Urinary bladder (tissue), 4 donors: ENCODE measurements around the gene NAV2. TPM values are rescaled to one million over a fixed set of nuclear protein-coding genes. Genes with fewer than 3 reads are reported as not detected.

Experiments used
- DNase-seq: peaks from one replicate; pipeline ENCODE4 v3.0.0-alpha.2; 2015; ENCODE audit errors: extremely low spot score
- H3K27ac ChIP-seq: one replicate; pipeline ENCODE4 v1.5.1; 2013; ENCODE audit warnings: low read depth, mild to moderate bottlenecking, moderate library complexity
- H3K36me3 ChIP-seq: one replicate; pipeline ENCODE4 v1.6.1; 2013; ENCODE audit warnings: mild to moderate bottlenecking, moderate library complexity; ENCODE audit not compliant: insufficient read depth
- H3K4me1 ChIP-seq: one replicate; pipeline ENCODE4 v1.6.1; 2013; ENCODE audit warnings: mild to moderate bottlenecking, moderate library complexity; ENCODE audit not compliant: insufficient read depth
- H3K4me3 ChIP-seq: one replicate; pipeline ENCODE4 v1.5.1; 2013; ENCODE audit warnings: low read depth, low read length
- WGBS: extraction: QIAGEN DNeasy Blood & Tissue Kit; methylation state at CpG from one replicate; pipeline ENCODE4 v1.1.7; 2013; 5-methylcytosine and 5-hydroxymethylcytosine counted together
- polyA plus RNA-seq: library from polyadenylated mRNA; stranded (reverse); fragments of 200-250 nt; gene quantifications from one replicate; pipeline ENCODE4 v1.2.3, GENCODE V29; 2013
- total RNA-seq: library from RNA; depleted of rRNA; stranded (reverse); fragments of >200 nt; gene quantifications from one replicate; pipeline ENCODE4 v1.2.3, GENCODE V29; 2014
- donor health status: healthy with polysubstance abuse.
- donor health status: healthy.

Gene NAV2
- total and polyA plus RNA-seq, 2 donors: 7.8 to 10.6 TPM

DNA sequence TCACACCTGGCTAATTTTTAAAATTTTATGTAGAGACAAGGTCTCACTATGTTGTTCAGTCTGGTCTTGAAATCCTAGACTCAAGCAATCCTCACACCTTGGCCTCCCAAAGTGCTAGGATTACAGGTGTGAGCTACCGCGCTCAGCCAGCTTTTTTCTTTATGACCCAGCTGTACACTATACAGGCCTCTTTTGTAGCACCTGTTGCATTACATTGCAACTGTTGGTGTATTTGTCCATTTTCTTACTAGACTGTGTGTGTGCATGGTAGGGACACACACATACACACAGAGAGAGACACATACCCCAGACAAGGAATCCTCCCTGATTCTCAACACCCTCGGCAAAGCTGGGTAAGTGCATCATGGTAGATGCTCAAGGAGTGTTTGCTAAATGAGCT lies 61.7 kb downstream of the NAV2 start:
- no peak for DNase-seq
- H3K4me3 ChIP-seq: no peak overlapping the region
- H3K36me3 ChIP-seq: no peaks in the 10 kb centered on the region
- WGBS: 99% methylated on average over 3 of the region's 3 CpGs
- H3K4me1 ChIP-seq: peaks cover 2% of the 10 kb centered on the region
- H3K27ac ChIP-seq: no peak overlapping the region

DNA sequence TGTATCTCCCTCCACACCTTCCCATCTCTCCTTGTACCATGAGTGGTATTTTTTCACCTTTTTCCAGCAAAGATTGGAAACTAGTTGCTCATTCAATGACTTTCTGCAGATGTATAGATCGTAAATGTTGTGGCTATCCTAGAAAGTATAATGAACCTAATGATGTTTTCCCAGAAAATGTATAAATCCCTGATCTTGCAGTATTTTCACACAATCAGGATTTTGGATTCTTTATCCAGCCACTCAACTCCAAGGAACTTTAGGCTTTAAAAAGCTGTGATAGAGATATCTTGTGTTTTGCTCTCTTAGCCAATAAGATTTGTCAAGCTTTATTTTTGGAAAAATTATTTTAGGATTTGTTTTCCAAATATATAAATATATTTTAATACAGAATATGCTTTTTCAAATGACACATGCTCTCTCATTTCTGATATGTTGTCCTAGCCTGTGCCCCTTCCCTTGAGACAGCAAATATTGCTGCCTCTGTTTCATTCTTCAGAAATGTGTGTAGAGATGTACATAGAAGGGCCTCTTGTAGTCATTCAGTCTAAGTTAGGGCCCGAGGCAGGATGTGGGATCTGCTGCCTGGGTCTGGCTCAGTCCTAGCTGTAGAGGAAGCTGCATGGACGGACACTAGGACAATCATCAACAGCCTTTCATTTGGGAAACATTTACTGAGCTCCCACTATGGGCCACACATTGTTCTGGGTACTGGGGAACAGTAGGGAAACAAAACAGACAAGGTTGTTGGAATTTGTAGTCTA lies 62.4 kb downstream of the NAV2 start:
- H3K4me1 ChIP-seq: peaks cover 2% of the 10 kb centered on the region
- DNase-seq: no peak
- no peak overlapping the region for H3K4me3 ChIP-seq
- H3K36me3 ChIP-seq: no peaks in the 10 kb centered on the region
- no peak overlapping the region for H3K27ac ChIP-seq
- WGBS: 83% methylated on average over 3 of the region's 3 CpGs

DNA sequence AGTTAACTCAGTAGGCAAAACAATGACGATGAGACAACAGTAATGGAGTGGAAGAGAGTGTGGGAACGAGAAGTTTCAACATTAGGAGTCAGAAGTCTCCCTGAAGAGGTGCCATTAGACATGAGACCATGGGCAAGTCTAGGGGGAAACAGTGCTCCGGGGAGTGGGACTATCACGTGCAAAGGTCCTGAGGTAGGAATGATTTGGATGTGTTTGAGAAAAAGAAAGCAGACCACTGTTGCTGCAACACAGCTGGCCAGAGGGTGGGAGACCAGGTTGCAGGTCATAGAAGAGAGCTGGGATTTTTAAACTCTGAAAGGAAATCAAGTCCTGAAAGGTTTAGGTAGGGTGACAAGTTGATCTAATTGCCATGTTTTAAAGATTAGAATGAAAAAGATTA lies 63.0 kb downstream of the NAV2 start:
- peaks cover 2% of the 10 kb centered on the region for H3K4me1 ChIP-seq
- DNase-seq: no peak
- 82% methylated on average over 4 of the region's 4 CpGs for WGBS
- no peaks in the 10 kb centered on the region for H3K36me3 ChIP-seq
- H3K27ac ChIP-seq: no peak overlapping the region
- no peak overlapping the region for H3K4me3 ChIP-seq

DNA sequence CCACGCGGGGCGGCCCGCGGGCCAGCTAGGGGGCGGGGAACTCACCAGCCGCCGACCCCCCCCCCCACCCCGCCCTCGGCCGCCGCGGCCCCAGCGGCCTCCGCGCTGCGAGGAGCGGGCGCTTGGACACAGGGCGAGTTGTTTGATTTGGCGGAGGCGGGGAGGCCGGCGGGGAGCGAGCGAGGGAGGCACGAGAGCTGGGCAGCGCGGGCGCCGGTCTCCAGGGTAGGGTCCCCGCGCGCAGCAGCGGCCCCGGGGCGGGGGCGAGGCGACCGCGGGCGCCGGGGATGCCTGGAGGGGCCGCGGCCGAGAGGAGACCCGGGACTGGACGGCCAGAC lies 64.4 kb downstream of the NAV2 start:
- H3K4me1 ChIP-seq: peaks cover 2% of the 10 kb centered on the region
- no peak for DNase-seq
- H3K36me3 ChIP-seq: no peaks in the 10 kb centered on the region
- H3K27ac ChIP-seq: no peak overlapping the region
- WGBS: under 1% methylated on average over 48 of the region's 48 CpGs
- H3K4me3 ChIP-seq: peak overlapping the region; percentile 48

DNA sequence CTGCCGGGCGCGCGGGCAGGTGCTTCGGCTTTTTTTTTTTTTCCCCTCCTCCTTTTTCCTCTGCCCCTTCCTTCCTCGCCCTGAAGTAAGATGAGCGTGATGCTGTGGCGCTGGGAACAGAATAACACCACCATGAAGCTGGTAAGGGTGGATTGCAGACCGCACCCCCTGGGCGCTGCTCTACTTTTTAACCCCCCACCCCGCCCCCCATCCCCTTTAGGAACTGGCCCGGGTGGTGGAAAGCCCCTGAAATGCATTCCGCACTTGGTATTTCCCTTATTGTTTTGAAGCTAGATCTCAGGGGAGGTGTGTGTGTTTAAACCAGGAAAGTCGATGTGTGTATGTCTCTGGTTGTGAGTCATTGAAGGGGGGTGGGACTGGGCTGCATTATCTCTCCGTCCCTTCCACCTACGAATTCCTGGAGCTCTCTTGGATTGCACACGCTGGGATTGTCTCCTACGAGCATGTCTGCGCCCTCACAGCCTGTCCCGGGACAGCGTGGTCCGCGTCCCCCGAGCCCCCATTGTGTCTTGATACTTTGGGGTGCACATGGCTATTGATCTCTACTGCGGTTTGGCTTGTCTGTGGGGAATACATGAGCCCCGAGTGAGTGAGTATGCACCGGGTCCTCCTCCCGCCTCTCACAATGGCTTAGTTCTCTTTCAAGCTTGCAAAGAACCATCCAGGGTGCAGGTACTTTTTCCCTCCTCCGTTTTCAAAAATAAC lies 64.9 kb downstream of the NAV2 start:
- Histone ChIP-seq H3K4me1 (peaks cover 2% of the 10 kb centered on the region), H3K4me3 (peak overlapping the region; percentile 48), H3K36me3 (no peaks in the 10 kb centered on the region), H3K27ac (no peak overlapping the region)
- no peak for DNase-seq
- 8% methylated on average over 29 of the region's 29 CpGs for WGBS

DNA sequence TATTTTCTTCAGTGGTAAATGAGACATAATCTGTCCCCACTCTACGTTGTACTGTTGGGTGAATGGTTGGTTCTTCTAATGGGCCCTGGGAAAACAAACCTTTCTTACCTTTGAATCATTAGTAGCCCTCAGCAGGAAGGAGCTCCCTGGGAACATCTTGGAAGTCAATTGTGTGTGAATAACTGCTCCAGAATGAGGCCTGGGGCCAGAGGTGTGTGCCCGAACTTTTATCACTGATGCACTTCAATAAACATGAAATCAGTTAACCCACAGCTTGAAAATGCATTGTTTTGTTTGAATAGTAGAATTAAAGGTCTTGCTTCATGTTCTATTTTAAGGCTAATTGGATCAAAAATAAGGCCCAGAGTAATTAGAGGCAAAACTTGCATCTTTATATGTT lies 67.1 kb downstream of the NAV2 start:
- H3K36me3 ChIP-seq: no peaks in the 10 kb centered on the region
- DNase-seq: no peak
- H3K4me3 ChIP-seq: no peak overlapping the region
- H3K27ac ChIP-seq: no peak overlapping the region
- WGBS: 83% methylated on average over 2 of the region's 2 CpGs
- H3K4me1 ChIP-seq: peaks cover 2% of the 10 kb centered on the region

DNA sequence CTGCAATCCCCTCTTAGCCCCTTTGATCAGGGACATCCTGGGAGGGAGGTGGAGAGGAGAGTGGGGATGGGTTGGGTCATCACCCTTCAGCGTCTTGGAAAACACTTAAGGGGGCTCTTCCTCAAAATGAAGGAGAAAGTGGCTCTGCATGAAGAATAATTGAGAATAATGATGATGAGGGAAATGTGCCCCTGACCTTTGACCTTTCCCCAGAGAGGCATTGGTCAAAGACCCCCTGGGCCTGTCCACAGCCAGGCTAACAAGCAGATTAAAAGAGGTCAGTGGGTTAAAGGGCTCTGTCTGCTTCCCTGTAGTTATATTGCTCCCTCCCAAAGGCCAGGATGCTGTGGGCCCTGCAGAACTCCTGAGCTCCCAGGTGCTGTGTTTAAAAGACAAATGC lies 68.7 kb downstream of the NAV2 start:
- H3K36me3 ChIP-seq: no peaks in the 10 kb centered on the region
- DNase-seq: no peak
- peaks cover 2% of the 10 kb centered on the region for H3K4me1 ChIP-seq
- H3K27ac ChIP-seq: no peak overlapping the region
- no peak overlapping the region for H3K4me3 ChIP-seq
- WGBS: 95% methylated on average over 1 of the region's 1 CpG

DNA sequence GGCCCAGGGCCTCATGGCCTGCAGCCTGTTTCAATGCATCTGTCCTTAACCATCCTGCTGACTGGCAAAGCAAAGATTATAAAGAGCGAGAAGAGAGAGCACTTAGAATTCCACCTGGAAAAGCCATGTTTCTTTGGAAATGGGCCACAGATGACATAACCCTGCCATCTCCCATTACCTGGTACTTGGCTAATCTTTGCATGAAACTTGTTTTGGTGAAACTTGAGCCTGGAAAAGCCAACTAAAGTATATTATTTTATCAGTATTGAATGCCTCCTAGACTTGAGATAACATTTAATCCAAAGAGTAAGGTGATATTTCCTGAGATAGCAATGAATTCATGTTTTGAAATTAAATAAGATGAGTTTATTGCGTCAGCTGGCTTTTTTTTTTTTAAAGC lies 72.6 kb downstream of the NAV2 start:
- 95% methylated on average over 2 of the region's 2 CpGs for WGBS
- H3K4me1 ChIP-seq: no peaks in the 10 kb centered on the region

DNA sequence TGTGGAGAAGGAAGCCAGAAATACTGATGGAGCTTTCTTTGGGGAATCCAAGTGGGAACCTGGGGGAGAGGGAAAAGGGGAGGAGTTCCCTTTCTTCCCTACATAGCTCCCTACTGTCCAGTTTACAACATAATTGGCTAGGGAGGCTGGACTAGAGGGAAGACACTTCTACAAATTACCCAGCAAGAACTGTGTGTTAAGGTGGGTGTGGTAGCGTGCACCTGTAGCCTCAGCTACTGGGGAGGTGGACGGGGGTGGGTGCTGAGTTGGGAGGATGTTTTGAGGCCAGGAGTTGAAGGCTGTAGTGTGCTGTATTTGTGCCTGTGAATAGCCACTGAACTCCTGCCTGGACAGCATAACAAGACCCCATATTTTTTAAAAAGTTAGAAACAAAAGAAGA lies 74.0 kb downstream of the NAV2 start:
- H3K27ac ChIP-seq: no peak overlapping the region
- no peak for DNase-seq
- no peaks in the 10 kb centered on the region for H3K4me1 ChIP-seq
- no peaks in the 10 kb centered on the region for H3K36me3 ChIP-seq
- WGBS: 95% methylated on average over 2 of the region's 2 CpGs
- no peak overlapping the region for H3K4me3 ChIP-seq

More for the DNA sequence above, 72.6 kb downstream of the NAV2 start:
- no peak overlapping the region for H3K4me3 ChIP-seq
- H3K27ac ChIP-seq: no peak overlapping the region
- DNase-seq: no peak
- no peaks in the 10 kb centered on the region for H3K36me3 ChIP-seq

DNA sequence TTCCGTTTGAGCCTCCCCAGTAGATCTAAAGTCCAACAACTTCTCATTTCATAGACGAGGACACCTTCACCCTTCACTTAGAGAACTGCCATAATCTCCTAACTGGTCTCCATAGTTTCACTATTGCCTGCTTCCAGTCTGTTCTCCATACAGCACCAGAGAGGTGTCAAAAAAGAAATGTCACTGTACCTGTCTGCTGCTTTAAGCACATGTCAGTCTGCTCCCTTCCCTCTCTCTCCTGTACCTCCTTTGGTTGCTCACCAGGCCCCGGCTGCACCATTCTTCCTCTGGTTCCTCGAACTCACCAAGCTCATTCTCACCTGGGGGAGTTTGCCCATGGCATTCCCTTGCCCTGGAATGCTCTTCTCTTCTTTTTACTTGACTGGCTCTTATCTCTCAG lies 75.8 kb downstream of the NAV2 start:
- Histone ChIP-seq H3K36me3 (no peaks in the 10 kb centered on the region), H3K4me1 (no peaks in the 10 kb centered on the region), H3K4me3 (no peak overlapping the region), H3K27ac (no peak overlapping the region)
- DNase-seq: no peak
- WGBS: 96% methylated on average over 4 of the region's 4 CpGs

DNA sequence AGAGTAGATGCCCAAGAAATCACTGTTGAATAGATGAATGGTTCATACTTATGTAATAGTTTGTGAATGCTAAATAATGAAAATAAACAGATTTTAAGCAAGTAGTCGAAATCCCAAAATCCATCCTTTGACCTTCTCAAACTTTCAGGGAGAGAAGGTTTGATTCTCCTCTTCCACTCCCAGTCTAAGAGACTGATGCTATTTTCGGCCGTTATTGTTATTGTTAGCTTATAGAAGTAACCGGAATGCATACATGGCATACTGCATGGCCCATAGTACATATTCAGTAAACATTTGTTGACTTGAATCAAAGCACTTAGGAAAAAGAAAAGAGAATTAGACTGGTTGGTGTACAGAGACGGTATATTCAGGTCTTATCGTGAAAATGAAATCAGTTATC lies 76.6 kb downstream of the NAV2 start:
- no peak overlapping the region for H3K27ac ChIP-seq
- no peak overlapping the region for H3K4me3 ChIP-seq
- H3K4me1 ChIP-seq: no peaks in the 10 kb centered on the region
- no peaks in the 10 kb centered on the region for H3K36me3 ChIP-seq
- no peak for DNase-seq
- 66% methylated on average over 6 of the region's 6 CpGs for WGBS

DNA sequence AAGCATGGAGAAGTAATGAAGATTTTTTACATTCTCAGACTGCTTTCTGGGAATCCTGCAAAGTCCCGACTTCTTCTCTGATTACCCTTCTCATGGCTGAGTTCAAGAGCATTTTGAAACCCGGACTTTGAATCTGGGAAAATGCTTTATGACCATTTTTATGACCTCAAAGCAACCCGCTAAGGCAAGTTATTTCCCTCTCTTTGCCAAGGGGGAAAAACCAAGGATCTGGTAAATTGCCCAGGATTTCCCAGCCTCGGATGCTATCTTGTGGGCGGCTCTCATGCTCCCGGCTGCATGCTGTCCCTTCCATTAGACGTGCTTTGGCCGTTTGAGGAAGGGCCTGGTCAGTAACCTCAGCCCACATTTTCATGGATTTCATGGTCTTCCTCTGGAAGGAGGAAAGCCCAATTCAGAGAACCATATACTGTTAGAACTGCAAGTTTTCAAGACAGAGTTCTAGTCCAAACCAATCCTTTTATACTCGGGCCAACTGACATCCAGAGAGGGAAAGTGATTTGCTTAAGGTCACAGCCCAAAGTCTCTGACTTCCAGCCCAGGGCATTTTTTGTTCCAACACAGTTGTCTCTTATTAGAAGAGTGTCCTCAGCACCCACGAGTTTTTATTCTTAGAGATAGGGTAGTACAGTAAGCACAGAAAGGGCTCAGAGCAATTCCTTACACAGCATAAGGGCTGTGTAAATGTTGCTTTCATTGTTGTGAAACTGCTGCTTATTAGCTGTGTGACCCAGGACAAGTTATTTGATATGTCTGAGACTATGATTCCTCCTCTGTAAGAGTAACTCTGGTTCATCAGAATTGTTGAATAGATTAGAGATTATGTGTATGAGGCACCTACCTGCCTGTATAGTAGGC lies 77.4 kb downstream of the NAV2 start:
- no peaks in the 10 kb centered on the region for H3K4me1 ChIP-seq
- no peak overlapping the region for H3K4me3 ChIP-seq
- H3K27ac ChIP-seq: no peak overlapping the region

DNA sequence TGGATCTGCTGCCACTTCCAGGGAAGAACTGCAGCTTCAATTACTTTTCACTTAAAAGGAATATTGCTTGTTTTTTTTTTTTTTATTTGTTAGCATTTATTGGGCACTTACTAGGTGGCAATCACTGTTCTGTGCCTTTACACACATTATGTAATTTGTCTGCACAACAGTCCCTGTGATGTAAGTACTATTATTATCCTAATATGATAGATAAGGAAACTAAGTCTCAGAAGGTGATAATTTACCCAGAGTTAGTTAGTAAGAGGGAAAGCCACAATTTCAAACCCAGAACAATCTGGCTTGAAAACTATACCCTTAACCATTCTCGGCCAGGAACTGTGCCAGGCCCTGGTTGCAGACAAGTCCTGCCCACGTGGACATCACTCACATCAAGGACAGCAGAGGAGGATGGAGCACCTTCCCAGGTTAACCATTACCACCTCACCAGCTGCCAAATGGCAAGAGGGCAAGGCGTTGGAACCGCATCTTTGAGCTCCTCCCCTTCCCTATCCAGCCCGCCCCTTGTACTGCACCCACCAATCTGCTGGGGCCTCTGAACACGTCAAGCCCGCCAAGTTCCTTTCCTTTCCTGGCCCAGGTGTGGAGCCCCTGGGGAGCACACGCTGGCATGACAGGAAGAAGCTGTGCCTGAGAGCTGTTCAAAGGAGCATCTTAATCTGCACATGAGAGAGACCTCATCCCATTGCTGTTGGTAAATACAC lies 78.4 kb downstream of the NAV2 start:
- WGBS: 89% methylated on average over 8 of the region's 8 CpGs
- Histone ChIP-seq H3K27ac (no peak overlapping the region), H3K4me3 (no peak overlapping the region), H3K36me3 (no peaks in the 10 kb centered on the region), H3K4me1 (no peaks in the 10 kb centered on the region)
- no peak for DNase-seq

More for the DNA sequence above, 77.4 kb downstream of the NAV2 start:
- no peak for DNase-seq
- no peaks in the 10 kb centered on the region for H3K36me3 ChIP-seq
- 26% methylated on average over 10 of the region's 10 CpGs for WGBS
